Ascending aorta (tissue), 2 donors: Measurements from ENCODE around the gene SRRM1. TPM values are rescaled to one million over a fixed set of nuclear protein-coding genes. Genes with fewer than 3 reads are reported as not detected.
A peak's percentile ranks its signal among the peaks of the same experiment; 100 is the strongest.

Experiments used
- DNase-seq, 2 donors: peaks; one replicate each; pipeline ENCODE4 v3.0.0-alpha.2; 2019; ENCODE audit warnings: low spot score in 2 of 2
- H3K27ac ChIP-seq, 2 donors: fragments of 200-600 bp; sonication (generic); one replicate each; pipeline ENCODE4 v1.5.1; 2016 to 2017; ENCODE audit warnings: mild to moderate bottlenecking in 1 of 2
- H3K27me3 ChIP-seq: fragments of 200-600 bp; sonication (generic); one replicate; pipeline ENCODE4 v1.5.1; 2017
- H3K36me3 ChIP-seq, 2 donors: fragments of 200-600 bp; sonication (generic); one replicate each; pipeline ENCODE4 v1.5.1; 2016
- H3K4me1 ChIP-seq, 2 donors: fragments of 200-600 bp; sonication (generic); one replicate each; pipeline ENCODE4 v1.5.1; 2016 to 2017; ENCODE audit warnings: mild to moderate bottlenecking in 1 of 2
- H3K4me3 ChIP-seq, 2 donors: fragments of 200-600 bp; sonication (generic); one replicate each; pipeline ENCODE4 v1.5.1; 2016 to 2017; ENCODE audit warnings: mild to moderate bottlenecking in 1 of 2
- H3K9me3 ChIP-seq, 2 donors: fragments of 200-600 bp; sonication (generic); one replicate each; pipeline ENCODE4 v1.5.1; 2016
- CTCF ChIP-seq, 3 experiments: fragments of 200-600 bp in 2 of 3; fragments of 450-650 bp in 1 of 3; sonication (generic) in 2 of 3; IDR thresholded peaks; one replicate each; pipeline ENCODE4 v1.5.1; 2016 to 2019; ENCODE audit warnings: antibody characterized with exemption in 3 of 3, mild to moderate bottlenecking in 1 of 3, moderate library complexity in 1 of 3
- intact Hi-C: fragments of 100-400 bp; cut with DNase I; formaldehyde crosslinking; loops from one replicate; pipeline ENCODE4 v1.15.1; 2023
- total RNA-seq: library from RNA; depleted of rRNA; stranded (reverse); fragments of >200 nt; gene quantifications from one replicate; pipeline ENCODE4 v1.1.0, GENCODE V29; 2016

SRRM1 gene
- total RNA-seq, 1 donor from 2014 or later = 90.5 TPM

DNA sequence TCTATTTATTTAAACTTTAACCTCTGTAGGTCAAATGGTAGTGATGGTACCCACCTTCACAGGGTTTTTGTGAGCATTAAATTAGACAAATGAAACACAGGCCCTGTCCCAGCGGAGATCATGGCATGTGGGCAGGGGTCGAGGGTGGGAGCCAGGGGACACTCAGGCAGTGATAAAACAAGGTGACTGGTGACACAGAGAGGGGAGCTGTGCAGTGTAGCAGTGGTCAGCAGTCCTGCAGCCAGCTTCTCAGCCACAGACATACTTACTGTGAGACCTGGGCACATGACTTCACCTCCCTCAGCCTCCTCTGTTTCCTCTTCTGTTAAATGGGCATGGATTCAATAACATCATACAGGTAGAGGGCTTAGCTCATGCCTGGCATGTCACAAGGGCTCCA is 44.9 kb downstream of the SRRM1 start:
- no peak for DNase-seq
- Histone ChIP-seq H3K27me3 (no peaks in the 10 kb centered on the region), H3K4me1 (no peaks in the 10 kb centered on the region), H3K4me3 (no peak overlapping the region), H3K9me3 (no peaks in the 10 kb centered on the region), H3K36me3 (no peaks in the 10 kb centered on the region), H3K27ac (no peak overlapping the region)
- no peak for TF ChIP-seq CTCF (IDR thresholded peaks at IDR 0.05)
- intact Hi-C loops = loop anchor here (2.0 kb wide), 2 partner anchors 59 to 143 kb away; no protein-coding TSS in a partner anchor

DNA sequence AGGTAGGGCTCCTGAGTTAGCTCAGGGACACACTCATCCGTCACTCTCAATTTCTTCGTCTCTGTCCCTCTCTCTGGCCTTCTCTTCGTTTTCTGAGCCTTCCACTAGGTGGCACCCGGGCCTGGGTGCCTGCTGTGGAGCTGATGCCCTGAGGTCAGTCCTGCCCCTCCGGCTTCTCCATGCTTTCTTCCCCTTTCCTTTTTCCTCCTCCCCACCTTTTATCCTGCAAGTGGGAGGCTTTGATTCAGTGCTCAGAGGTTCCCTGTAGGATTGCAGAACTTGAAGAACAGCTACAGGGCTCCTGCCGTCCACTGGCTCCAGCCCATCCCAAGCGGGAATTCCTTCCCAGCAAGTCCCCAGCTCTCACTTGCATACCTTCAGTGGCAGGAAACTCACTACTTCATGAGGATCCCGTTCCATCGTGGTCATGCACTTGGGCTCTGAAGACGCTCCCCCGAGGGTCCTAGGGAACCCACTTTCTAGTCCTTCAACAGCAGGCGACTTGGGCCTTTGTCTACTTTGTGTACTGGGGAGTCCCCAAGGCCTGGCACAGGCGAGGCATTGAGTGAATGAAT is 45.6 kb downstream of the SRRM1 start:
- Histone ChIP-seq H3K4me1 (no peaks in the 10 kb centered on the region), H3K9me3 (no peaks in the 10 kb centered on the region), H3K36me3 (no peaks in the 10 kb centered on the region), H3K4me3 (no peak overlapping the region), H3K27me3 (no peaks in the 10 kb centered on the region), H3K27ac (no peak overlapping the region)
- intact Hi-C loops = loop anchor here (2.0 kb wide), 2 partner anchors 58 to 142 kb away; no protein-coding TSS in a partner anchor
- TF ChIP-seq CTCF (IDR thresholded peaks at IDR 0.05) = peak; percentile 78 to 90 (median 82)
- DNase-seq = peak in 1 of 2 donors; percentile 87

GRCh38 chr1:24691051-24691450 is 47.9 kb downstream of the SRRM1 start:
- no peaks in the 10 kb centered on the region for H3K36me3 ChIP-seq
- no peak for DNase-seq
- intact Hi-C loops = loop anchor here (5.0 kb wide), 1 partner anchor 36 kb away; no protein-coding TSS in a partner anchor

GRCh38 chr1:24692351-24692980 is 49.4 kb downstream of the SRRM1 start:
- peaks cover 0 to 12% of the 10 kb centered on the region in 2 donors for H3K4me1 ChIP-seq
- no peak for TF ChIP-seq CTCF (IDR thresholded peaks at IDR 0.05)
- H3K27me3 ChIP-seq = no peaks in the 10 kb centered on the region
- H3K4me3 ChIP-seq = no peak overlapping the region
- H3K9me3 ChIP-seq = no peaks in the 10 kb centered on the region
- DNase-seq = no peak
- intact Hi-C loops = loop anchor here (5.0 kb wide), 1 partner anchor 35 kb away; no protein-coding TSS in a partner anchor
- H3K27ac ChIP-seq = no peak overlapping the region
- no peaks in the 10 kb centered on the region for H3K36me3 ChIP-seq

More at GRCh38 chr1:24691051-24691450, 47.9 kb downstream of the SRRM1 start:
- no peak overlapping the region for H3K4me3 ChIP-seq
- H3K27ac ChIP-seq = no peak overlapping the region
- no peaks in the 10 kb centered on the region for H3K9me3 ChIP-seq
- H3K4me1 ChIP-seq = peaks cover 0 to 12% of the 10 kb centered on the region in 2 donors
- TF ChIP-seq CTCF (IDR thresholded peaks at IDR 0.05) = no peak
- no peaks in the 10 kb centered on the region for H3K27me3 ChIP-seq

- H3K27ac ChIP-seq = peak overlapping the region in 1 of 2 donors; percentile 45
- no peak for DNase-seq
- H3K27me3 ChIP-seq = no peaks in the 10 kb centered on the region
- intact Hi-C loops = loop anchor here (5.0 kb wide), 1 partner anchor 33 kb away; no protein-coding TSS in a partner anchor
- no peaks in the 10 kb centered on the region for H3K9me3 ChIP-seq
- no peak overlapping the region for H3K4me3 ChIP-seq
- H3K4me1 ChIP-seq = peaks cover 0 to 12% of the 10 kb centered on the region in 2 donors
- TF ChIP-seq CTCF (IDR thresholded peaks at IDR 0.05) = no peak
- H3K36me3 ChIP-seq = no peaks in the 10 kb centered on the region
Observed at GRCh38 chr1:24693827-24694379, 50.8 kb downstream of the SRRM1 start.
